OCI-M2 (cell line): Measurements from ENCODE around the gene OPCML.

Source experiments
- DNase-seq: peaks from one replicate; lab custom pipeline; 2025; ENCODE audit not compliant: unreplicated experiment; lab: John Stamatoyannopoulos, UW

Gene OPCML

GRCh38 chr11:133239575-133239974 lies 292.7 kb downstream of the OPCML start:
- DNase-seq = no peak

- DNase-seq = no peak
Measured at GRCh38 chr11:133238495-133238894, 293.8 kb downstream of the OPCML start.

- no peak for DNase-seq
Measured at GRCh38 chr11:133238027-133238426, 294.3 kb downstream of the OPCML start.

GRCh38 chr11:133235381-133235780 lies 296.9 kb downstream of the OPCML start:
- no peak for DNase-seq

GRCh38 chr11:133234883-133235282 lies 297.4 kb downstream of the OPCML start:
- no peak for DNase-seq

- no peak for DNase-seq
Measured at GRCh38 chr11:133232665-133233064, 299.6 kb downstream of the OPCML start.

- DNase-seq = no peak
Measured at GRCh38 chr11:133230431-133230830, 301.9 kb downstream of the OPCML start.

GRCh38 chr11:133228471-133229329 lies 303.6 kb downstream of the OPCML start:
- DNase-seq = no peak

GRCh38 chr11:133227632-133228111 lies 304.6 kb downstream of the OPCML start:
- no peak for DNase-seq

- no peak for DNase-seq
Measured at GRCh38 chr11:133224271-133224670, 308.0 kb downstream of the OPCML start.

GRCh38 chr11:133222425-133223330 lies 309.6 kb downstream of the OPCML start:
- no peak for DNase-seq

- no peak for DNase-seq
Measured at GRCh38 chr11:133219543-133219942, 312.8 kb downstream of the OPCML start.

GRCh38 chr11:133216813-133217212 lies 315.5 kb downstream of the OPCML start:
- DNase-seq = no peak

- DNase-seq = no peak
Measured at GRCh38 chr11:133215596-133216230, 316.6 kb downstream of the OPCML start.

- no peak for DNase-seq
Measured at GRCh38 chr11:133214646-133215045, 317.7 kb downstream of the OPCML start.

GRCh38 chr11:133212201-133212600 lies 320.1 kb downstream of the OPCML start:
- no peak for DNase-seq

GRCh38 chr11:133207995-133208394 lies 324.3 kb downstream of the OPCML start:
- DNase-seq = no peak

- no peak for DNase-seq
Measured at GRCh38 chr11:133206313-133207005, 325.8 kb downstream of the OPCML start.

- DNase-seq = no peak
Measured at GRCh38 chr11:133204158-133204557, 328.1 kb downstream of the OPCML start.

GRCh38 chr11:133202816-133203215 lies 329.5 kb downstream of the OPCML start:
- DNase-seq = no peak

- no peak for DNase-seq
Measured at GRCh38 chr11:133198438-133198837, 333.9 kb downstream of the OPCML start.
